ENCODE data around the gene HAUS5. TPM values are rescaled to one million over a fixed set of nuclear protein-coding genes. Genes with fewer than 3 reads are reported as not detected.
A peak's percentile ranks its signal among the peaks of the same experiment; 100 is the strongest.

Gene HAUS5
- total RNA-seq, 1 donor from 2014 or later, result 5.6 TPM

- DNase-seq (ENCODE audit: low read depth in 2 of 2), result no peak
Measured at GRCh38 chr19:35607661-35608060, 4.9 kb upstream of the HAUS5 start.

- DNase-seq (ENCODE audit: low read depth in 2 of 2), result no peak
Measured at GRCh38 chr19:35608251-35608650, 4.3 kb upstream of the HAUS5 start.

- DNase-seq (ENCODE audit: low read depth in 2 of 2), result no peak
Measured at GRCh38 chr19:35609851-35610353, 2.6 kb upstream of the HAUS5 start.

GRCh38 chr19:35612224-35612558 is 344 bp upstream of the HAUS5 start:
- DNase-seq (ENCODE audit: low read depth in 2 of 2), result no peak

GRCh38 chr19:35613574-35613973 is 1.0 kb downstream of the HAUS5 start:
- no peak for DNase-seq (ENCODE audit: low read depth in 2 of 2)

- DNase-seq (ENCODE audit: low read depth in 2 of 2), result no peak
Measured at GRCh38 chr19:35615036-35615435, 2.5 kb downstream of the HAUS5 start.

- no peak for DNase-seq (ENCODE audit: low read depth in 2 of 2)
Measured at GRCh38 chr19:35618857-35619256, 6.3 kb downstream of the HAUS5 start.

- no peak for DNase-seq (ENCODE audit: low read depth in 2 of 2)
Measured at GRCh38 chr19:35619290-35619923, 6.9 kb downstream of the HAUS5 start.

- no peak for DNase-seq (ENCODE audit: low read depth in 2 of 2)
Measured at GRCh38 chr19:35620001-35620400, 7.5 kb downstream of the HAUS5 start.

GRCh38 chr19:35621708-35622107 is 9.2 kb downstream of the HAUS5 start:
- DNase-seq (ENCODE audit: low read depth in 2 of 2), result no peak

GRCh38 chr19:35622750-35623149 is 10.2 kb downstream of the HAUS5 start:
- no peak for DNase-seq (ENCODE audit: low read depth in 2 of 2)

GRCh38 chr19:35623327-35624010 is 10.9 kb downstream of the HAUS5 start:
- DNase-seq (ENCODE audit: low read depth in 2 of 2), result no peak

GRCh38 chr19:35628264-35628564 is 15.7 kb downstream of the HAUS5 start:
- DNase-seq (ENCODE audit: low read depth in 2 of 2), result no peak

GRCh38 chr19:35628565-35629331 is 16.2 kb downstream of the HAUS5 start, which contains the start of gene RBM42:
Gene RBM42, plus strand, starts transcription at chr19:35629036. Its CDS starts 118 bp downstream, at chr19:35629154.
- DNase-seq (ENCODE audit: low read depth in 2 of 2), result peak; percentile 98 to 99

- DNase-seq (ENCODE audit: low read depth in 2 of 2), result no peak
Measured at GRCh38 chr19:35629332-35629633, 16.7 kb downstream of the HAUS5 start.

GRCh38 chr19:35633727-35634440 is 21.3 kb downstream of the HAUS5 start:
- DNase-seq (ENCODE audit: low read depth in 2 of 2), result no peak

- no peak for DNase-seq (ENCODE audit: low read depth in 2 of 2)
Measured at GRCh38 chr19:35636651-35637050, 24.1 kb downstream of the HAUS5 start.

GRCh38 chr19:35637165-35637564 is 24.6 kb downstream of the HAUS5 start:
- DNase-seq (ENCODE audit: low read depth in 2 of 2), result no peak

GRCh38 chr19:35639321-35639639 is 26.7 kb downstream of the HAUS5 start:
- no peak for DNase-seq (ENCODE audit: low read depth in 2 of 2)

GRCh38 chr19:35639863-35640262 is 27.3 kb downstream of the HAUS5 start:
- DNase-seq (ENCODE audit: low read depth in 2 of 2), result no peak

- peak; percentile 37 to 40 for DNase-seq (ENCODE audit: low read depth in 2 of 2)
Measured at GRCh38 chr19:35641515-35642151, 29.1 kb downstream of the HAUS5 start, which contains the start of gene ETV2. Gene ETV2, plus strand, starts transcription at chr19:35641745. Its CDS starts 716 bp downstream, at chr19:35642461.

GRCh38 chr19:35642312-35642711 is 29.8 kb downstream of the HAUS5 start:
- DNase-seq (ENCODE audit: low read depth in 2 of 2), result no peak

Data from dermis microvascular lymphatic vessel endothelial cell (primary cell).